ENCODE results near the gene IGSF8.
A peak's percentile ranks its signal among the peaks of the same experiment; 100 is the strongest.

Gene IGSF8

DNA sequence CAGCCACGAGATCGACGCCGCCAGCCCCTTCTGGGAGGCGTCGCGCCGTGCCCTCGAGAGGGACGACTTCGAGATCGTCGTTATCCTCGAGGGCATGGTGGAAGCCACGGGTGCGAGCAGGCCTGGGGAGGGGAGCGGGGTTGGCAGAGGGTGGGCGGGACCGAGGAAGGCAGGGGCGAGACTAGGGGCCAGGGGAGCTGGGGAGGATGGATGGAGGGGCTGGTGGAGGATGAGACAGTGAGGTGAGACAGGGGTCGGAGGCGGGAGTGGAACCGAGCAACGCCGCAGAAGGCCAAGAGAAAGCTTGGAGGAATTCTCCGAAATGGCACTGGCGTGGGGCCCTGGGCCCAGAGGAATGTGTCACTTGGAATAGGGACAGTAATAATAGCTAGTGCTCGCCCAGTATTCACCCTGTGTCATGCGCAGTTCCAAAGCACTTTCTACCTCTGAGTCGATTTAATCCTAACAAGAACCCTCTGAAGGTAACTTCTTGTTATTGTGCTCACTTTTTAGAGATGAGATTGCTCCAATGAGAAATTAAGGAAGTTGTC, 13.6 kb downstream of the IGSF8 start:
- no peak for DNase-seq

- peak; percentile 69 for DNase-seq
These were observed 14.2 kb downstream of the IGSF8 start for GRCh38 chr1:160083968-160084770.

DNA sequence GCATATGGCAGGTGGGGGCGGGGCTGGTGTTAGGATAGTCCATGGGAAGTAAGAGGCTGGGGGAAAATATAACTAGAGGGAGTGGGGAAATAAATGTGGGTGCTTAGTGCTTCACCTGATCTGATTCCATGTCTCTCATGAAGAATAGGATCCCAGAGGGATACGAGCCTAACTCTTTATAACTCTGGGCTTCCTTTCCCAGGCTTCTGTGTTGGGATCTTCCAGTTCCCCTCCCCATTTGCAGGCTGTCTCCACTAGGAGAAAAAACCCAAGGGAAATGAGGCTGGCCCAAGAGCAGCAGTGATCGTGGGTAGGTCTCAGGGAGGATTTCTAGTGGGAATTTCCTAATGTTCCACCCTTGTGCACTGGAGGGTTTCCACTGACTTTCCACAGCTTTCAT, 15.5 kb downstream of the IGSF8 start:
- no peak for DNase-seq

DNA sequence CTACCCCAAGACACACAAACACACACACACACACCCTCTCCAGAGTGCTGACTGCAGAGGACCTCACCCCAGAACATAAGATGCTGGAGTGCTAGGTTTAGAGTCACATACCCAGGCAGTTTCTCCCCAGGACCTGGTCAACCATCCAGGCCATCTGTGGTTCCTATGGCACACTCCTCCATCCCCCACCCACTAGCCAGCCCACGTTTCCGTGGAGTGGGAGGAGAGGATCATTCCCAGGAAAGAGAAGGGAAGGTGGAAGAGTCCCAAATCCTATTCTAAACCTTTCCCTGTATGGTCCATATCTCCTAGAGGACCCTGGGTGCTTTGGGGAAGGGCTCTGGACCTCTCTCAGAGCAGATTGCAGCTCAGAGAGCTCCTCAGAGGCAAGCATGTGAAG, 15.9 kb downstream of the IGSF8 start:
- DNase-seq, result no peak

- no peak for DNase-seq
These were observed 17.0 kb downstream of the IGSF8 start, which contains the start of gene KCNJ9 for GRCh38 chr1:160081261-160081936. TSS of gene KCNJ9 (plus strand) at chr1:160081538. CDS start at chr1:160084031, 2,493 bp downstream.

DNA sequence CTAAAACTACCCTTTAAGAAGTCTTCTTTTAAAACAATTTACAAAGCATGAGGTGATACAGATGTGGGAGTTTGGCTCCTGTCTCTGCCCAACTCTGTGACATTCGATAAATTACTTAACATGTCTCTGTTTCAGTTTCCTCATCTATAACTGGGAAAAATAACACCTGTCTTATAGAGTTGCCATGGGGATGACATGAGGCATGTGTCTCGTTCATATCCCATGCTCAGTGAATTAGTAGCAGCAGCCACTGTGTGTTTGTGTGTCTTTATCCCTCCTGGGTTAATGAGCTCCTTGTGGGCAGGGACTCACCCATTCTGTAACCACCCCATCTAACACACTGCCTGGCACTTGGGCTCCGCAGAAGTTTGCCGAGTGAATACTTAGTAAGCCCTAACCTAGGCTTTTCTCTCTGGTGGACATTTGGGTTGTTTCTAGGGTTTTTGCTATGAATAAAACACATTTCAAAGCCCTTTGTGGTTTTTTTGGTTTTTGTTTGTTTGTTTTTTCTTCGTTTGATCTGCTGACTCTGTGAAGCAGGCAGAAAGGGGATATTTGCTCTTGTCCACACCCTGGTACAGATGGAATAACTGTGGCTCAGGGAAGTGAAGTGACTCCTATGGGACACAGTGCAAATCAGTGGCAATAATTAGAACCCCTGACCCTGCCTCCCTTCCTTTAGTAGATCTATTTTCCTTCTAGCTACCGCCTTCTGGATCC, 17.9 kb downstream of the IGSF8 start:
- no peak for DNase-seq

GRCh38 chr1:160079448-160079847, 19.0 kb downstream of the IGSF8 start:
- no peak for DNase-seq

GRCh38 chr1:160078512-160079195, 19.8 kb downstream of the IGSF8 start:
- peak; percentile 48 for DNase-seq

DNA sequence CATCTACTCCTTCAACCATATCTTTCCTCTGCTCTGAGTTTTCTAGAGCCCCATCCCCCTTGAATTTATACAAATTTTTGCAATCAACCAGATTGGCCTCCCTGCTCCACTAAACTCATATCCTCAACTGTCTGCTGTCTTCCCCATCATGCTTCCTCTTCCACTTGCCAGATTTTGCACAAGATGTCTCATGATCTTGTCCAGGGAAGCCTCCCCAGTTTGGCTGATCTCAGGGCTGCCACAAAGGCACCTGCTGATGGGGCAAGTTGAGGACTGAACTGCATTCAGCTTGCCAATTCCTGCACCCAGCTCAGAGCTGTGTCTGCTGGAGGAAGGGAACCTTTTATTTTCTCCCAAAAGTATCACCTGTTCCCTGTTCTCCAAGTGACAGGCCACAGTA, 20.9 kb downstream of the IGSF8 start:
- no peak for DNase-seq

DNA sequence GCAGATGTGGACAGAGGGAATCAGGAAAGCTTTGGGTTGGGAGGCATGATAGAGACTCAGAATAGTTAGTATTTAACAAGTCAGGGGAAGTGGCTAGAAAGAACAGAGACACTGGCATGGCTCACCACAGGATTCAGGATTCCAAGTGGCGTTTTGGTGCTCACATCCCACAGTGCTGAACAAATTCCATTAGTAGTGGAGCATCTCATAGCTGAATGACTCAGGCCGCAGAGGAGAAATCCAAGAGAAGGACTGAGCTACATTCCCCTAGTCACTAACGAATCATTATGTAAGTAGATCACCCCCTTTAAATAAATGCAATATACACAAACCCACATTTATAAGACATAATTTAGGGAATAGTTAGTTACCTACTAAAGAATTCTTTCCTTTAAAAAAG, 22.1 kb downstream of the IGSF8 start:
- no peak for DNase-seq

DNA sequence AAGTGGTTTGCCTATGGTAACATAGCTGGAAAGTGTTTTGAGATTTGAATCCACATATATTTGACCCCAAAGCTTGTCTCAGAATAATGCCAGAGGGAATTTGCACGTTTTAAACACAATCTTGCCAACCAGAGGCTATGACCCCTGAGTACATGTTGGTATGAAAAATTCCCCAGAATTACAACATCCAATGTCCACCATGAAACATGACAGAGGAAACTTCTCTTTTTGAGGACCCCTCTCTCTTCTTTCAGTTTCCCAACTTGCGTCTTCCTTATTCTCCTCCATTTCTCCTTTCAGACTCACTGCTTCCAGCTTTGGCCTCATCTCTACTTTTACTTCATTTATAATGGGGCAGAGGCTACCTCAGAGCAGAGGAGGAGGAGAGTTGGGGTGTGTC, 22.6 kb downstream of the IGSF8 start:
- DNase-seq, result no peak

DNA sequence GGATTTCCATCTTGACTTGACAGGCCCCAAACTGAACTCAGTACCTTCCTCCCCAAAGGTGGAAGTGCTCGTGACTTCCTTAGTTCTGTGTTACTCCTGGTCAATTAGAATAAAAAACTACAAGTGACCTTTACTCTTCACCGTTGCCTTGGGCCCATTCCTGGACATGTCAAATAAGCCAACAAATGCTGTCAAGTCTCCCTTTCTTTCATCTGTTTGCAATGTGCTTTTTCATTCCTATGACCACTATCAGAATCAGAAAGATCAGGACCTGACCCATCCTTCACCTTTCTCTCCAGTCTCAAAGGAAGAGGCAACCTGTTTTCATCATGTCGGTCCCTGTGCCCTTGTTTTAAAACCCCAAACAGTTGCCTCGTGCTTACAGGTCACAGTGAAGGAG, 23.6 kb downstream of the IGSF8 start:
- DNase-seq, result no peak

GRCh38 chr1:160071289-160071688, 27.1 kb downstream of the IGSF8 start:
- no peak for DNase-seq

- DNase-seq, result peak; percentile 54
These were observed 27.9 kb downstream of the IGSF8 start for GRCh38 chr1:160070243-160071163.

DNA sequence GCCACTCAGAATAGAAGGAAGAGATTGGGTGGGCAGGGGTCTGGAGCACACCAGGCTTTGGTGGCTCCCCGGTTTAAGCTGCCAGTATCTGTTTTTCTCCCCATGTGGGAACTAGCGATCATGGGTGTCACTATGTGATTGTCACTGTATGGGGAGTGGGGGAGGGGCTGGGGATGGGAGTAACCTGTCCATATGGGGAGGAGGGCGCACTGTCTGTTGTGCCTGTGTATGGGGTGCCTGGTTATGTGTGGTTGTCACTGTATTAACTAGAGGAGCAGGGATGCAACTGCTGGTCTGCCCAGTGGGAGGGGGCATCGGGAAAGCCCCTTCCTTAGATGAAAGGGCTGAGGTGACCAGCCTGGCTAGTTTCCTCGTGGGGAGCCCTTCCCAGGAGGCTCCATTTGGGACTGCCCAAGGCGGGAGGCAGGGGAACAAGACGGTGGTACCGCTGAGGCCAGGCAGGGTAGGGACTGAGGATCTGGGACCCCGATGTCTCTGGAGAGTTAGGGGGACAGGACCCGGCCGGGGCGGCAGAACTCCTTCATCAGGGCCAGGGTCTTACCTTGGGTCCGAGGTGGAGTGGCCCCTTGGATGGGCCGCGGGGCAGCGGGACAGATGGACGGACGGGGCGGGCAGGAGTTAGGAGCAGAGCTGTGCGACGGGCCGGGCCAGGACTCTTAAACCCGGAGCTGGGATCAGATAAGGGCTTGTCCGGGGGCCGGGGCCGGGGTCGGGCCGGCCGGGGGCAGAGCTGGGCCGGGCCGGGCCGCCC, 28.8 kb downstream of the IGSF8 start, which contains the start of gene KCNJ10:
TSS of gene KCNJ10 (minus strand) at position 701 of the 772 bp plus-strand sequence. CDS start 27,628 bp downstream, outside the sequence.
- no peak for DNase-seq

GRCh38 chr1:160068225-160068624, 30.2 kb downstream of the IGSF8 start:
- DNase-seq, result no peak

DNA sequence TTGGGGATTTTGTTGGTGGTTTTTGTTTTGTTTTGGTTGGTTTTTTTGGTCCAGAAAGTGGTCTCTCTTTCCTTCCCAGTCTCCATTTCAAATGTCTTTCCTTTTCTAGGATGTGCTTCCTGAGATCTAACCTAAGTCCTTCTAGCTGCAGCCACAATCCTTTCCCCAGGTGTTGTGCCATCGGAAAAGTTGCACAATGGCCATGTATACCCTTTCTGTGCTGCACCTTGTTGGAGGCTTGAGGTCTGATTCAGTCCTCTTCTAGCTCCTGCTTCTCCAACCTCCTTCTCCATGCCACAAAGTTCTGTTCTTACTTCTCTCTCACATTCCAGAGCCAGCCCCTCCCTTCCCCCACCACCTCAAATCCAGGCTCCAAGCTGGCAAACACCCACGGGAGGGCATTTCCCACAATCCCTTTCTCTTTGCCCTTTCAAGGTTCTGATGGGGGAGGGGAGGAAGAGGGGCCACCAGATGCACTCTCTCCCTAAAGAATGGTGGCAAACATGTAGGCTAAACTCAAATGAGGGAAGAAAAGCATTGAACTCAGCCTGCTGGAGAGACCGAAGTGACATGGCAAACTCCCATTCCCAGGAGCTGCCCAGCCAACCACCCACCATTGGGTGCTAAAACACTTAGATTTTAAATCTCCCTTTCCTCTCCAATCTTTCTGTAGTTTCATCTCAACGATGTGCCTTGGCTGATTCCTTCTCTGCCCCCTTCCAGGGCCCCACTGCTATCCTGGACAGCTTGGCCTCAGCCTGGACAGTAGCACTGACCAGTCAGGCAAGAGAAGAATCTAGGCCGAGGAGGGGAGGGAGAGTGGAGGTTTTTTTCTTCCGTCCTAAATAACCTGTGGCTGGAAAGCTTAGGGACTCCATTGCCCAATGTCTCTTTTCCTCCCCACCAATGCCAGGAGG, 31.3 kb downstream of the IGSF8 start:
- DNase-seq, result no peak

DNA sequence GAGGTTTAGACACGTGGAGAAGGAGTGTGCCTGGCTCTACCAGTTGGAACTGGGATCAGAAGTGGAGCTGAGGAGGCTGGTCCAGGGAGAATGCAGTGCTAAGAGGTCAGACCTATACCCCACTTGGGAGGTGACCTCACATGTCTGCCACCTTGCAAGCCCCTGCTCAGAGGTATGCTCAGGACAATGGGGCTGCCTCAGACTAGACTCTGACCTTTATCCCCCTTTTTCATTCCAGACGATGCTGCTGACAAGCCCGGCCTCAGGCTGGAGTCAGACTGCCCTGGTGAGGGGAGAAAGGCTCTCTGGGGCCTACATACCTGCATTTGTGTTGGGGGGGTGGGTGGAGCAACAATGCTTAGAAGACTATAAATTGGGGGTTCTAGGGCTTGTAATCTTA, 33.7 kb downstream of the IGSF8 start:
- no peak for DNase-seq

- no peak for DNase-seq
These were observed 34.3 kb downstream of the IGSF8 start for GRCh38 chr1:160064164-160064563.

Measured in T-helper 9 cell (primary cell).